GM23248 (cell line): ENCODE results near the gene RNF144B.

Experiments
- EZH2 ChIP-seq: fragments of 200-600 bp; sonication (generic); IDR thresholded peaks from 2 replicates; pipeline ENCODE4 v1.6.1; 2018; ENCODE audit warnings: antibody characterized with exemption, mild to moderate bottlenecking; ENCODE audit not compliant: insufficient read depth, poor library complexity, severe bottlenecking
- EZH2phosphoT487 ChIP-seq: fragments of 200-600 bp; sonication (generic); IDR thresholded peaks from 2 replicates; pipeline ENCODE4 v1.6.1; 2018; ENCODE audit warnings: antibody characterized with exemption, moderate library complexity, mild to moderate bottlenecking, low read depth; ENCODE audit not compliant: insufficient read depth

DNA sequence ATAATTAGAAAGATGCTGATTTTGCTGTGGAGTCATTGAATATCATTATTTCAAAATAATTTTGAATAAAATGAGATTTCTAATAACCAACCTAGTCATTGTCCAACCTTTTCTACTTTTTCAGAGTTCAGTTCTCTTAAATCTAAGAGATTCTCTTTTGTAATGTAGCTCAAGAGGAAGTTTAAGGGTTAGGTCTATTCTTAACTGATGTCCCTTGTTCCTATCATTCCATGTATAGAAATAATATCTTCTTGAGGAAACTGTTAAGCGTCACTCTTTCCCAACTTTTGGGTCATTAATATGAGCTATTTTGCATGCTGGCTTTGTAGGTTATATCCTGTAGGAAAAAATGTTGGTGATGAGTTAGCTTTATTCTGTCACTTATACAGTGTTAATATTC, 27.0 kb downstream of the RNF144B start:
- TF ChIP-seq EZH2 (no peak), EZH2phosphoT487 (no peak)
